Ishikawa (cell line): Measurements from ENCODE around the gene UGT1A9.

ENCODE experiments used
- CEBPB ChIP-seq: IDR thresholded peaks from 2 replicates; pipeline ENCODE4 v1.6.1; 2012
- CREB1 ChIP-seq: IDR thresholded peaks from 2 replicates; pipeline ENCODE4 v1.6.1; 2012; ENCODE audit warnings: low read depth
- EGR1 ChIP-seq: IDR thresholded peaks from 2 replicates; pipeline ENCODE4 v1.6.1; 2012
- EP300 ChIP-seq: IDR thresholded peaks from 2 replicates; pipeline ENCODE4 v1.6.1; 2012; ENCODE audit warnings: borderline replicate concordance
- FOXM1 ChIP-seq: IDR thresholded peaks from 2 replicates; pipeline ENCODE4 v1.6.1; 2012; ENCODE audit warnings: low read depth, borderline replicate concordance
- NFIC ChIP-seq: IDR thresholded peaks from 2 replicates; pipeline ENCODE4 v1.6.1; 2012
- RAD21 ChIP-seq: IDR thresholded peaks from 2 replicates; pipeline ENCODE4 v1.6.1; 2012; ENCODE audit warnings: low read depth
- TAF1 ChIP-seq: IDR thresholded peaks from 2 replicates; pipeline ENCODE4 v1.6.1; 2012; ENCODE audit warnings: low read depth, mild to moderate bottlenecking
- TCF12 ChIP-seq: IDR thresholded peaks from 2 replicates; pipeline ENCODE4 v1.6.1; 2012; ENCODE audit warnings: low read depth
- TEAD4 ChIP-seq: IDR thresholded peaks from 2 replicates; pipeline ENCODE4 v1.6.1; 2012
- YY1 ChIP-seq: IDR thresholded peaks from 2 replicates; pipeline ENCODE4 v1.6.1; 2012; ENCODE audit warnings: low read depth
- ZBTB7A ChIP-seq: IDR thresholded peaks from 2 replicates; pipeline ENCODE4 v1.6.1; 2012; ENCODE audit warnings: low read depth
- TF ChIP-seq, protein P1 (sequence below): IDR thresholded peaks from 2 replicates; pipeline ENCODE4 v1.6.1; 2012
- TF ChIP-seq, protein P2 (sequence below): IDR thresholded peaks from 2 replicates; pipeline ENCODE4 v1.6.1; 2012
- TF ChIP-seq, protein P3 (sequence below): IDR thresholded peaks from 2 replicates; pipeline ENCODE4 v1.6.1; 2012; ENCODE audit warnings: low read depth, mild to moderate bottlenecking

UGT1A9 gene

GRCh38 chr2:233795735-233796171 lies 124.1 kb downstream of the UGT1A9 start:
- TF ChIP-seq CREB1, result no peak
- no peak for TF ChIP-seq EGR1
- no peak for TF ChIP-seq EP300
- TF ChIP-seq ZBTB7A, result no peak
- no peak for TF ChIP-seq CEBPB
- TF ChIP-seq, protein P1, sequence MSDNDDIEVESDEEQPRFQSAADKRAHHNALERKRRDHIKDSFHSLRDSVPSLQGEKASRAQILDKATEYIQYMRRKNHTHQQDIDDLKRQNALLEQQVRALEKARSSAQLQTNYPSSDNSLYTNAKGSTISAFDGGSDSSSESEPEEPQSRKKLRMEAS, result no peak

- TF ChIP-seq TCF12, result no peak
- TF ChIP-seq YY1, result no peak
- no peak for TF ChIP-seq RAD21
- no peak for TF ChIP-seq CEBPB
- TF ChIP-seq EP300, result no peak
- TF ChIP-seq, protein P2, sequence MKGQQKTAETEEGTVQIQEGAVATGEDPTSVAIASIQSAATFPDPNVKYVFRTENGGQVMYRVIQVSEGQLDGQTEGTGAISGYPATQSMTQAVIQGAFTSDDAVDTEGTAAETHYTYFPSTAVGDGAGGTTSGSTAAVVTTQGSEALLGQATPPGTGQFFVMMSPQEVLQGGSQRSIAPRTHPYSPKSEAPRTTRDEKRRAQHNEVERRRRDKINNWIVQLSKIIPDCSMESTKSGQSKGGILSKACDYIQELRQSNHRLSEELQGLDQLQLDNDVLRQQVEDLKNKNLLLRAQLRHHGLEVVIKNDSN, result no peak
- TF ChIP-seq EGR1, result no peak
- TF ChIP-seq ZBTB7A, result no peak
These were observed 124.6 kb downstream of the UGT1A9 start for GRCh38 chr2:233796254-233796653.

- TF ChIP-seq NFIC (no peak), RAD21 (no peak), FOXM1 (no peak), EP300 (no peak), CREB1 (no peak), EGR1 (no peak), ZBTB7A (no peak), TEAD4 (no peak), TAF1 (no peak), TCF12 (no peak)
- TF ChIP-seq, protein P3, sequence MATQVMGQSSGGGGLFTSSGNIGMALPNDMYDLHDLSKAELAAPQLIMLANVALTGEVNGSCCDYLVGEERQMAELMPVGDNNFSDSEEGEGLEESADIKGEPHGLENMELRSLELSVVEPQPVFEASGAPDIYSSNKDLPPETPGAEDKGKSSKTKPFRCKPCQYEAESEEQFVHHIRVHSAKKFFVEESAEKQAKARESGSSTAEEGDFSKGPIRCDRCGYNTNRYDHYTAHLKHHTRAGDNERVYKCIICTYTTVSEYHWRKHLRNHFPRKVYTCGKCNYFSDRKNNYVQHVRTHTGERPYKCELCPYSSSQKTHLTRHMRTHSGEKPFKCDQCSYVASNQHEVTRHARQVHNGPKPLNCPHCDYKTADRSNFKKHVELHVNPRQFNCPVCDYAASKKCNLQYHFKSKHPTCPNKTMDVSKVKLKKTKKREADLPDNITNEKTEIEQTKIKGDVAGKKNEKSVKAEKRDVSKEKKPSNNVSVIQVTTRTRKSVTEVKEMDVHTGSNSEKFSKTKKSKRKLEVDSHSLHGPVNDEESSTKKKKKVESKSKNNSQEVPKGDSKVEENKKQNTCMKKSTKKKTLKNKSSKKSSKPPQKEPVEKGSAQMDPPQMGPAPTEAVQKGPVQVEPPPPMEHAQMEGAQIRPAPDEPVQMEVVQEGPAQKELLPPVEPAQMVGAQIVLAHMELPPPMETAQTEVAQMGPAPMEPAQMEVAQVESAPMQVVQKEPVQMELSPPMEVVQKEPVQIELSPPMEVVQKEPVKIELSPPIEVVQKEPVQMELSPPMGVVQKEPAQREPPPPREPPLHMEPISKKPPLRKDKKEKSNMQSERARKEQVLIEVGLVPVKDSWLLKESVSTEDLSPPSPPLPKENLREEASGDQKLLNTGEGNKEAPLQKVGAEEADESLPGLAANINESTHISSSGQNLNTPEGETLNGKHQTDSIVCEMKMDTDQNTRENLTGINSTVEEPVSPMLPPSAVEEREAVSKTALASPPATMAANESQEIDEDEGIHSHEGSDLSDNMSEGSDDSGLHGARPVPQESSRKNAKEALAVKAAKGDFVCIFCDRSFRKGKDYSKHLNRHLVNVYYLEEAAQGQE, result no peak
- TF ChIP-seq, protein P1, result no peak
These were observed 126.8 kb downstream of the UGT1A9 start for GRCh38 chr2:233798335-233799086.

DNA sequence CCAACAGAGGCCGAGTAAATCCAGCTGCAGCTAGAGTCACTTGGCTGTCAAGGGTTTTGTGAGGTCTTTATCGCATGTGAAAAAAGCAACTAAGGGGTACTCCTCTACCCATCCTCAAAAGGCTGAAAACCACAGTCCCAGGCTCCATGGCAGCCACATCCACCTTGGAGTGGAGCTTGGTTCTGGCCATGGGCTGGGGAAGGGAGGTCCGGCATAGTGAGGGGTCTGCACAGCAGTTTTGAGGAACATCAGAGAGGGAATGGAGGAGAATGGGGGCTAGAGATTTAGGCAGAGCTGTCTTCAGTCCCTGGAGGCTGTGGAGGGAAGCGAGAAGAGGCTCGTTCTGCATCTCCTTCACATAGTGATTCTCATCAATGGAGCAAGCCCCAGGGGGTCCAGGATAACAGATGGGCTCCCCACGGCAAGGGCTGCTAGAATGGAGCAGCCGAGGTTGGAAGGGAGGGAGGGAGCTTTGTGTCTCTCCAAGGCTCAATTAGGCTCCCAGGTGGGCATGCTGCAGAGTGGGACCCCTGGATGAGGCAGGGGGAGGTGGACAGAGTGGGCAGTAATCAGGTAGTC lies 127.5 kb downstream of the UGT1A9 start:
- TF ChIP-seq EGR1 (no peak), ZBTB7A (no peak), TEAD4 (no peak), FOXM1 (no peak), CREB1 (no peak), RAD21 (no peak), TCF12 (no peak), YY1 (no peak), NFIC (no peak), TAF1 (no peak), EP300 (no peak), CEBPB (no peak)
- TF ChIP-seq, protein P1, result no peak
- TF ChIP-seq, protein P2, result no peak
- TF ChIP-seq, protein P3, result no peak

DNA sequence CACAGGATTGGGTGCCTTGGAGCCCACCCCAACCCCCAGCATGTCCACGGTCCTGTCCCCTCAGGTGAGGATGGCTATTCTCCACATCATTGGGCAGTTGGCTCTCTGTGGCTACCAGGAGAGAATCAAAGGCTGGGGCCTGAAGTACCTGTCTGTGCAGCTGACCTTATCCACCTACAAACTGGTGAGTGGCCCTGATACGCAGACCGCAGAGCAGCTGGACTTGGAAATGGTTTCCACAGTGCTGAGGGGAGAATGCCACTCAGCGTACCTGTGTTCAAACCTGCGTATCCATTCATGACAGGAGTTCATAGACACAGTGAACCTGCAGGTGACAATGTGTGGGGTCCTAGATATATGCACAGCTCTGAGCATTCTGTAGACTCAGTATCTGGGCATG lies 128.0 kb downstream of the UGT1A9 start:
- TF ChIP-seq, protein P1, result no peak
- TF ChIP-seq FOXM1 (no peak), EGR1 (no peak), YY1 (no peak), TAF1 (no peak), TEAD4 (no peak), TCF12 (no peak), CREB1 (no peak), EP300 (no peak), RAD21 (no peak), ZBTB7A (no peak), NFIC (no peak), CEBPB (no peak)
- TF ChIP-seq, protein P2, result no peak
- TF ChIP-seq, protein P3, result no peak
